HG03045 (cell line): ENCODE data around the gene CHCHD6.

Experiments used
- ATAC-seq: cut with Tn5 transposase; IDR thresholded peaks from one replicate; pipeline ENCODE4 v1.9.1; 2021; ENCODE audit warnings: mild to moderate bottlenecking, moderate library complexity; ENCODE audit not compliant: unreplicated experiment

The CHCHD6 gene

GRCh38 chr3:126703512-126704493 lies at the start of gene CHCHD6:
TSS of gene CHCHD6 (plus strand) at chr3:126704240. CDS start at chr3:126704313, 73 bp downstream.
- peak; percentile 98 for ATAC-seq

GRCh38 chr3:126654571-126655383 lies 49.3 kb upstream of the CHCHD6 start, which contains the start of gene TXNRD3:
TSS of gene TXNRD3 (minus strand) at chr3:126655124.
- ATAC-seq: no peak

- no peak for ATAC-seq
Measured at GRCh38 chr3:126655887-126656286, 48.2 kb upstream of the CHCHD6 start.

GRCh38 chr3:126656371-126657134 lies 47.5 kb upstream of the CHCHD6 start:
- no peak for ATAC-seq

GRCh38 chr3:126657901-126658300 lies 46.1 kb upstream of the CHCHD6 start:
- ATAC-seq: no peak

- ATAC-seq: no peak
Measured at GRCh38 chr3:126658584-126658983, 45.5 kb upstream of the CHCHD6 start.

- ATAC-seq: no peak
Measured at GRCh38 chr3:126659915-126660886, 43.8 kb upstream of the CHCHD6 start.

GRCh38 chr3:126661532-126662364 lies 42.3 kb upstream of the CHCHD6 start:
- ATAC-seq: no peak

- no peak for ATAC-seq
Measured at GRCh38 chr3:126663257-126663656, 40.8 kb upstream of the CHCHD6 start.

GRCh38 chr3:126663750-126664149 lies 40.3 kb upstream of the CHCHD6 start:
- ATAC-seq: no peak

GRCh38 chr3:126664591-126665214 lies 39.3 kb upstream of the CHCHD6 start:
- ATAC-seq: no peak

- ATAC-seq: no peak
Measured at GRCh38 chr3:126665221-126665936, 38.7 kb upstream of the CHCHD6 start.

GRCh38 chr3:126665959-126666657 lies 37.9 kb upstream of the CHCHD6 start:
- ATAC-seq: no peak

- ATAC-seq: no peak
Measured at GRCh38 chr3:126666658-126667528, 37.1 kb upstream of the CHCHD6 start.

GRCh38 chr3:126667631-126668449 lies 36.2 kb upstream of the CHCHD6 start:
- ATAC-seq: no peak
